Gastroesophageal sphincter (tissue), 4 donors: ENCODE results near the gene ZFYVE28. TPM values are rescaled to one million over a fixed set of nuclear protein-coding genes. Genes with fewer than 3 reads are reported as not detected.
A peak's percentile ranks its signal among the peaks of the same experiment; 100 is the strongest.

ENCODE experiments used
- ATAC-seq: fragments of 150-250 bp; one replicate; pipeline ENCODE4 v1.9.1; 2016; ENCODE audit warnings: mild to moderate bottlenecking, moderate library complexity
- H3K27ac ChIP-seq, 4 donors: fragments of 200-600 bp; sonication (generic) in 3 of 4; 1 replicate in 3 of 4; 2 replicates in 1 of 4; pipeline ENCODE4 v1.5.1; 2016 to 2019
- H3K27me3 ChIP-seq: fragments of 200-600 bp; sonication (generic); one replicate; pipeline ENCODE4 v1.5.1; 2019
- H3K36me3 ChIP-seq, 2 donors: fragments of 200-600 bp; sonication (generic); one replicate each; pipeline ENCODE4 v1.5.1; 2019; ENCODE audit warnings: control low read depth in 1 of 2
- H3K4me1 ChIP-seq, 3 donors: fragments of 200-600 bp; sonication (generic); 1 replicate in 2 of 3; 2 replicates in 1 of 3; pipeline ENCODE4 v1.5.1; 2016 to 2019; ENCODE audit warnings: control low read depth in 2 of 3
- H3K4me3 ChIP-seq, 2 donors: fragments of 200-600 bp; sonication (generic); one replicate each; pipeline ENCODE4 v1.5.1; 2019; ENCODE audit warnings: mild to moderate bottlenecking in 1 of 2, moderate library complexity in 1 of 2
- H3K9me3 ChIP-seq, 3 donors: fragments of 200-600 bp; sonication (generic); one replicate each; pipeline ENCODE4 v1.5.1; 2017 to 2019; ENCODE audit warnings: control low read depth in 2 of 3
- CTCF ChIP-seq, 4 experiments: fragments of 200-600 bp in 2 of 4; fragments of 450-650 bp in 2 of 4; sonication (generic) in 1 of 4; IDR thresholded peaks; one replicate each; pipeline ENCODE4 v1.5.1; 2017 to 2019; ENCODE audit warnings: antibody characterized with exemption in 4 of 4, mild to moderate bottlenecking in 2 of 4, moderate library complexity in 2 of 4
- EP300 ChIP-seq: sonication (generic); formaldehyde crosslinking; IDR thresholded peaks from one replicate; pipeline ENCODE4 v1.6.1; 2017; ENCODE audit warnings: antibody characterized with exemption, mild to moderate bottlenecking
- POLR2A ChIP-seq, 2 donors: fragments of 450-650 bp; IDR thresholded peaks; one replicate each; pipeline ENCODE4 v1.6.1; 2017; ENCODE audit warnings: antibody characterized with exemption in 2 of 2, mild to moderate bottlenecking in 2 of 2, moderate library complexity in 1 of 2
- POLR2AphosphoS5 ChIP-seq: sonication (generic); formaldehyde crosslinking; IDR thresholded peaks from one replicate; pipeline ENCODE4 v1.6.1; 2017; ENCODE audit warnings: antibody characterized with exemption
- WGBS, 2 donors: methylation state at CpG; one replicate each; pipeline ENCODE4 v1.1.5; 2018; ENCODE audit warnings: low coverage in 1 of 2; 5-methylcytosine and 5-hydroxymethylcytosine counted together
- total RNA-seq, 4 donors: library from RNA; depleted of rRNA; stranded (reverse); fragments of >200 nt; gene quantifications; one replicate each; pipeline ENCODE4 v1.1.0, GENCODE V29; 2016

The ZFYVE28 gene
- total RNA-seq, 4 donors from 2014 or later, result 4.4 to 12.0 (median 8.2) TPM

- H3K27ac ChIP-seq, result no peak overlapping the region
- H3K9me3 ChIP-seq, result peaks cover 0 to 23% (median 0%) of the 10 kb centered on the region in 3 donors
- H3K4me1 ChIP-seq, result peaks cover 0 to 9% (median 0%) of the 10 kb centered on the region in 3 donors
- TF ChIP-seq CTCF (IDR thresholded peaks at IDR 0.05) (no peak), EP300 (no peak), POLR2A (IDR thresholded peaks at IDR 0.05) (no peak), POLR2AphosphoS5 (no peak)
- 76 to 94% methylated on average over 7 to 11 of the region's 28 CpGs for WGBS, 2 donors
- no peaks in the 10 kb centered on the region for H3K27me3 ChIP-seq
- peaks cover 0 to 21% of the 10 kb centered on the region in 2 donors for H3K36me3 ChIP-seq
- ATAC-seq, result no peak
- no peak overlapping the region for H3K4me3 ChIP-seq
Measured at GRCh38 chr4:2302387-2303119, 115.9 kb downstream of the ZFYVE28 start.

- peak; percentile 45 for ATAC-seq
- WGBS, 2 donors, result 57% methylated on average over 11 of the region's 19 CpGs; no CpG with 5 or more reads in 1 of the 2 donors
Measured at GRCh38 chr4:2301806-2302205, 116.6 kb downstream of the ZFYVE28 start.

DNA sequence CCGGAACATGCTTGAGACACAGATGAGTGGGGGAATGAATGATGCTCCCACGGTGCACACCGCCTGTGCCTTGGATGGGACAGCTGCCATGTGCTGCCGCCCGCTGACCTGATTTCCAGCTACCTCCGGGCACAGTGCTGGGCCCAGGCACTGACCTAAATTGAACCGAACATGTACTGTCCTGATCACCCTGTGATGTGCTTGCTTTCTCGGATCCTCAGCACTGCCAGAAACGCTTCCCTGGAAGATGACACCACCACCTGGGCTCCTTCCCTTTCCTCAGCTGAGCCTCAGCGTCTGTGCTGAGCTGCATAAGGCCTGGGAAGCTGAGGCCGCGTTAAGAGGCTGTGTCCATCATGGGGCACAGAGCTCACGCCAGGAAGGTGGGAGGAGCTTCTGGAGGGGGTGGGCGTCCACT lies 117.2 kb downstream of the ZFYVE28 start:
- no peaks in the 10 kb centered on the region for H3K27me3 ChIP-seq
- no peak for ATAC-seq
- 95% methylated on average over 4 of the region's 14 CpGs; no CpG with 5 or more reads in 1 of the 2 donors for WGBS, 2 donors
- H3K4me3 ChIP-seq, result no peak overlapping the region
- H3K36me3 ChIP-seq, result peaks cover 0 to 28% of the 10 kb centered on the region in 2 donors
- TF ChIP-seq POLR2A (IDR thresholded peaks at IDR 0.05) (no peak), POLR2AphosphoS5 (no peak), EP300 (no peak), CTCF (IDR thresholded peaks at IDR 0.05) (no peak)
- peaks cover 0 to 13% (median 0%) of the 10 kb centered on the region in 3 donors for H3K9me3 ChIP-seq
- H3K27ac ChIP-seq, result no peak overlapping the region
- peaks cover 0 to 9% (median 0%) of the 10 kb centered on the region in 3 donors for H3K4me1 ChIP-seq

More at GRCh38 chr4:2301806-2302205, 116.6 kb downstream of the ZFYVE28 start:
- Histone ChIP-seq H3K9me3 (peaks cover 0 to 15% (median 0%) of the 10 kb centered on the region in 3 donors), H3K36me3 (peaks cover 0 to 26% of the 10 kb centered on the region in 2 donors), H3K27me3 (no peaks in the 10 kb centered on the region), H3K27ac (peak overlapping the region in 1 of 4 donors; percentile 31), H3K4me1 (peaks cover 0 to 9% (median 0%) of the 10 kb centered on the region in 3 donors), H3K4me3 (no peak overlapping the region)
- TF ChIP-seq POLR2A (IDR thresholded peaks at IDR 0.05) (no peak), CTCF (IDR thresholded peaks at IDR 0.05) (no peak), POLR2AphosphoS5 (no peak), EP300 (no peak)

GRCh38 chr4:2300431-2301224 lies 117.8 kb downstream of the ZFYVE28 start:
- Histone ChIP-seq H3K4me3 (no peak overlapping the region), H3K27ac (no peak overlapping the region), H3K4me1 (peaks cover 0 to 9% (median 0%) of the 10 kb centered on the region in 3 donors), H3K9me3 (peaks cover 0 to 13% (median 0%) of the 10 kb centered on the region in 3 donors), H3K27me3 (no peaks in the 10 kb centered on the region), H3K36me3 (peaks cover 0 to 28% of the 10 kb centered on the region in 2 donors)
- TF ChIP-seq CTCF (IDR thresholded peaks at IDR 0.05) (no peak), EP300 (no peak), POLR2AphosphoS5 (no peak), POLR2A (IDR thresholded peaks at IDR 0.05) (no peak)
- no peak for ATAC-seq
- WGBS, 2 donors, result 90 to 93% methylated on average over 9 to 10 of the region's 37 CpGs
